ENCODE measurements around the gene NRAP. TPM values are rescaled to one million over a fixed set of nuclear protein-coding genes. Genes with fewer than 3 reads are reported as not detected.

Gene NRAP
- total RNA-seq, 1 donor from 2014 or later = not detected

DNA sequence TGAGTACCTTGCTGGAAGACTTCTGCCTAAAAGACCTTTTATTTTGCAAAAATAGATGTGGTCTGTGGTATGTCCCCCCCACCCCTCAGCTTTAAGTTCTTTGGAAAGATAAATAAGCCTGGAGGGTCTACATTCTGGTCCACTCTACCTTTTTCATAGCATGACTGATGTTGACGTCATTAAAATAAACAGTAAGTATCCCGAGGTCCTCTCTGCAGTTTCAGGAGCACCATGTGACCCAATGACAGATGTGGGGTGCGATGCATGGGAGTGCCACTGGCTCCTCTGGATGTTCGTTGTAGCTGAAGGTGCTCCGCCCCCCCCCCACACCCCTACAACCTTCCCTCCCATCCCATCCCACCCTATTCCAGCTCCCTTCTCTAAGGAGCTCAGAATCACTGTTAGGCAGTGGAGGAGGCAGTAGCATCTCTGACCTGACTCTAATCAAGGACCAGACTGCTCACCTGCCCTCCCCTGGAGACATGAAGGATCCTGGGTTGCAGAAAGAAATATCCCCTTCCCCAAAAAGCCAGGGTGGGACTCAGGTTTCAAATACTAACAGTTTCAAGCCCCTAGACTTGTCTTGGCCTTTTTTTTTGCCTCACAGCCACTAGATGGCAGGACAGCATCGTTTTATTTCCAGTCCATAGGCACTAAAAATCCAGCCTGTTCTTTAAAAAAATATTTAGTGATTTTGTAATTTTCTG, 40.9 kb upstream of the NRAP start:
- TF ChIP-seq, protein P1, sequence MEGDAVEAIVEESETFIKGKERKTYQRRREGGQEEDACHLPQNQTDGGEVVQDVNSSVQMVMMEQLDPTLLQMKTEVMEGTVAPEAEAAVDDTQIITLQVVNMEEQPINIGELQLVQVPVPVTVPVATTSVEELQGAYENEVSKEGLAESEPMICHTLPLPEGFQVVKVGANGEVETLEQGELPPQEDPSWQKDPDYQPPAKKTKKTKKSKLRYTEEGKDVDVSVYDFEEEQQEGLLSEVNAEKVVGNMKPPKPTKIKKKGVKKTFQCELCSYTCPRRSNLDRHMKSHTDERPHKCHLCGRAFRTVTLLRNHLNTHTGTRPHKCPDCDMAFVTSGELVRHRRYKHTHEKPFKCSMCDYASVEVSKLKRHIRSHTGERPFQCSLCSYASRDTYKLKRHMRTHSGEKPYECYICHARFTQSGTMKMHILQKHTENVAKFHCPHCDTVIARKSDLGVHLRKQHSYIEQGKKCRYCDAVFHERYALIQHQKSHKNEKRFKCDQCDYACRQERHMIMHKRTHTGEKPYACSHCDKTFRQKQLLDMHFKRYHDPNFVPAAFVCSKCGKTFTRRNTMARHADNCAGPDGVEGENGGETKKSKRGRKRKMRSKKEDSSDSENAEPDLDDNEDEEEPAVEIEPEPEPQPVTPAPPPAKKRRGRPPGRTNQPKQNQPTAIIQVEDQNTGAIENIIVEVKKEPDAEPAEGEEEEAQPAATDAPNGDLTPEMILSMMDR (IDR thresholded peaks at IDR 0.05) = peak; percentile 92
- DNase-seq (ENCODE audit: low spot score) = no peak
- peaks cover 5% of the 10 kb centered on the region for H3K36me3 Mint-ChIP-seq (ENCODE audit: low read depth)
- peaks cover 45% of the 10 kb centered on the region for H3K4me1 Mint-ChIP-seq (ENCODE audit: low read depth)
- no peaks in the 10 kb centered on the region for H3K27me3 Mint-ChIP-seq (ENCODE audit: low read depth)
- no peak overlapping the region for H3K27ac Mint-ChIP-seq (ENCODE audit: unreplicated experiment)
- H3K4me3 Mint-ChIP-seq (ENCODE audit: unreplicated experiment) = no peak overlapping the region
- no peaks in the 10 kb centered on the region for H3K9me3 Mint-ChIP-seq (ENCODE audit: low read depth)

DNA sequence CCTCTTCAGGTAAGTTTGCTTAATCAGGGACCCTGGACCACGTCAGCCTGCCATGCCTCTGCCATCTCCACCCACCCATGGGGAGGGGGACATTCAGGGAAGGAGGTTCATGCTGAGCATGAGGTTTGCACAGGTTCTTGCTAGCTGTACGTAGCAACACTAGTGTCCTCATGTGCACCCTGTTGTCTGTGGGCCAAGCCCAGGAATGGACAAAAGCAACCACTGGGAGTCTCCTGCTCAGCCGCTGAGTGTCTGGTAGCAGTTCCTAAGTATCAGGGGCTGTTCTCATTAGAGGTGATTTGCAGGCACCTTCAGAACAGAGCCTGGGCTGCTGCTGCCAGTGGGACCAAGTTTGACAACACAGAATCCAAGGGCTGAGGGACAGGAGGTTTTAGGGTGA, 33.8 kb upstream of the NRAP start:
- no peak for DNase-seq (ENCODE audit: low spot score)
- Mint-ChIP-seq H3K4me3 (ENCODE audit: unreplicated experiment) (no peak overlapping the region), H3K27ac (ENCODE audit: unreplicated experiment) (no peak overlapping the region), H3K27me3 (ENCODE audit: low read depth) (no peaks in the 10 kb centered on the region), H3K9me3 (ENCODE audit: low read depth) (peaks cover 14% of the 10 kb centered on the region), H3K36me3 (ENCODE audit: low read depth) (peaks cover 27% of the 10 kb centered on the region), H3K4me1 (ENCODE audit: low read depth) (no peaks in the 10 kb centered on the region)
- TF ChIP-seq, protein P1 (IDR thresholded peaks at IDR 0.05) = no peak

DNA sequence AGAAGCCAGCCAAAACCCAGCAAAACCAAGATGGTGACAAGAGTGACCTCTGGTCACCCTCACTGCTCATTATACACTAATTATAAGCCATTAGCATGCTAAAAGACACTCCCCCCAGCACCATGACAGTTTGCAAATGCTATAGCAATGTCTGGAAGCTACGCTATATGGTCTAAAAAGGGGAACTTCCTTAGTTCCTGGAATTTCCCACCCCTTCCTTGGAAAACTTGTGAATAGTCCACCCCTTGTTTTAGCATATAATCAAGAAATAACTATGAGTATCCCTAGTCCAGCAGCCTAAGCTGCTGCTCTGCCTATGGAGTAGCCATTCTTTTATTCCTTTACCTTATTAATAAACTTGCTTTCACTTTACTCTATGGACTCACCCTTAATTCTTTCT, 31.9 kb upstream of the NRAP start:
- TF ChIP-seq, protein P1 (IDR thresholded peaks at IDR 0.05) = no peak
- Mint-ChIP-seq H3K9me3 (ENCODE audit: low read depth) (peaks cover 16% of the 10 kb centered on the region), H3K27ac (ENCODE audit: unreplicated experiment) (no peak overlapping the region), H3K4me3 (ENCODE audit: unreplicated experiment) (no peak overlapping the region), H3K27me3 (ENCODE audit: low read depth) (no peaks in the 10 kb centered on the region), H3K4me1 (ENCODE audit: low read depth) (no peaks in the 10 kb centered on the region), H3K36me3 (ENCODE audit: low read depth) (peaks cover 27% of the 10 kb centered on the region)
- no peak for DNase-seq (ENCODE audit: low spot score)

DNA sequence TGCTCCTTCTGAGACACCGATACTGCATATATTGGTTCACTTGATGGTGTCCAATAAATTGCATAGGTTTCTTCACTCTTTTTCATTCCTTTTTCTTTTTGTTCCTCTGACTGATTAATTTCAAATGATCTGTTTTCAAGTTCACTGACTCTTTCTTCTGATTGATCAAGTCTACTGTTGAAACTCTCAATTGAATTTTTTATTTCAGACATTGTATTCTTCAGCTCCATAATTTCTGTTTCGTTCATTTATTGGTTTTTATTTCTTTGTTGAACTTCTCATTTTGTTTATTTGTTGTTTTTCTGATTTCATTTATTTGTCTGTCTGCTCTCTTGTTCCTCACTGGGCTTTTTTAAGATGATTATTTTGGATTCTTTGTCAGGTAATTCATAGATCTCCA, 29.5 kb upstream of the NRAP start:
- TF ChIP-seq, protein P1 (IDR thresholded peaks at IDR 0.05) = no peak
- peaks cover 5% of the 10 kb centered on the region for H3K4me1 Mint-ChIP-seq (ENCODE audit: low read depth)
- H3K4me3 Mint-ChIP-seq (ENCODE audit: unreplicated experiment) = no peak overlapping the region
- no peak overlapping the region for H3K27ac Mint-ChIP-seq (ENCODE audit: unreplicated experiment)
- no peak for DNase-seq (ENCODE audit: low spot score)
- H3K9me3 Mint-ChIP-seq (ENCODE audit: low read depth) = peaks cover 18% of the 10 kb centered on the region
- no peaks in the 10 kb centered on the region for H3K27me3 Mint-ChIP-seq (ENCODE audit: low read depth)
- H3K36me3 Mint-ChIP-seq (ENCODE audit: low read depth) = peaks cover 24% of the 10 kb centered on the region

DNA sequence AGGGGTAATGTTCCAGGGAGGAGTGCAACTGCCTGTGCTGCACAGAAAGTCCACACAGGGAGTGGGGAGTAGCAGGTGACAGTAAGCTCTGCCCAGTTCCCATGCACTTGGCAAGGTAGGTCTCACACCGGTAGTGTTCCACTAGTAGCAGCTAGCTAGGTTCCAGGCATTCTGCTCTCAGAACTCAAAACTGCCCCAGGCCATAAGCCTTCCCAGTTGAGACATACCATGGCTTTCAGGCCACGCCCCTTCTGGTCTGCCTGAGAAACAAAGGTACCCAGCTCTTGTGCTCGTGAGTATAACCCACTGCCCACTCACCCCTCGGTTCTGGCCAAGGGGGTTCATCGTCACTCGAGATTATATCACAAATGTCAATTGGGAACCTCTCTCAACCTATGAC, 28.4 kb upstream of the NRAP start:
- DNase-seq (ENCODE audit: low spot score) = no peak
- no peak overlapping the region for H3K27ac Mint-ChIP-seq (ENCODE audit: unreplicated experiment)
- no peaks in the 10 kb centered on the region for H3K27me3 Mint-ChIP-seq (ENCODE audit: low read depth)
- TF ChIP-seq, protein P1 (IDR thresholded peaks at IDR 0.05) = no peak
- peaks cover 23% of the 10 kb centered on the region for H3K36me3 Mint-ChIP-seq (ENCODE audit: low read depth)
- no peak overlapping the region for H3K4me3 Mint-ChIP-seq (ENCODE audit: unreplicated experiment)
- peaks cover 25% of the 10 kb centered on the region for H3K9me3 Mint-ChIP-seq (ENCODE audit: low read depth)
- peaks cover 5% of the 10 kb centered on the region for H3K4me1 Mint-ChIP-seq (ENCODE audit: low read depth)
